ENCODE measurements around the gene NUP58. TPM values are rescaled to one million over a fixed set of nuclear protein-coding genes. Genes with fewer than 3 reads are reported as not detected.

NUP58 gene, protein sequence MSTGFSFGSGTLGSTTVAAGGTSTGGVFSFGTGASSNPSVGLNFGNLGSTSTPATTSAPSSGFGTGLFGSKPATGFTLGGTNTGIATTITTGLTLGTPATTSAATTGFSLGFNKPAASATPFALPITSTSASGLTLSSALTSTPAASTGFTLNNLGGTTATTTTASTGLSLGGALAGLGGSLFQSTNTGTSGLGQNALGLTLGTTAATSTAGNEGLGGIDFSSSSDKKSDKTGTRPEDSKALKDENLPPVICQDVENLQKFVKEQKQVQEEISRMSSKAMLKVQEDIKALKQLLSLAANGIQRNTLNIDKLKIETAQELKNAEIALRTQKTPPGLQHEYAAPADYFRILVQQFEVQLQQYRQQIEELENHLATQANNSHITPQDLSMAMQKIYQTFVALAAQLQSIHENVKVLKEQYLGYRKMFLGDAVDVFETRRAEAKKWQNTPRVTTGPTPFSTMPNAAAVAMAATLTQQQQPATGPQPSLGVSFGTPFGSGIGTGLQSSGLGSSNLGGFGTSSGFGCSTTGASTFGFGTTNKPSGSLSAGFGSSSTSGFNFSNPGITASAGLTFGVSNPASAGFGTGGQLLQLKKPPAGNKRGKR
- 54.8 and 62.9 TPM in 2 replicates for total RNA-seq (2014; rRNA removed; shearing (Covaris generic))
- polyA plus RNA-seq (2016; fragmentation: Nextera tagmentation; extraction: Ambion mirVana), result 22.5 and 22.6 TPM in 2 replicates

GRCh38 chr13:25301347-25302113, at the start of gene NUP58:
Gene NUP58, plus strand, starts transcription at chr13:25301625. Its CDS starts 149 bp downstream, at chr13:25301774.
- DNase-seq, result peak; percentile 99
- TF ChIP-seq EZH2phosphoT487 (IDR thresholded peaks at IDR 0.05; ENCODE audit: insufficient read depth, low read depth), result no peak
- TF ChIP-seq EZH2 (IDR thresholded peaks at IDR 0.05; ENCODE audit: insufficient read depth, poor library complexity, severe bottlenecking), result no peak

DNA sequence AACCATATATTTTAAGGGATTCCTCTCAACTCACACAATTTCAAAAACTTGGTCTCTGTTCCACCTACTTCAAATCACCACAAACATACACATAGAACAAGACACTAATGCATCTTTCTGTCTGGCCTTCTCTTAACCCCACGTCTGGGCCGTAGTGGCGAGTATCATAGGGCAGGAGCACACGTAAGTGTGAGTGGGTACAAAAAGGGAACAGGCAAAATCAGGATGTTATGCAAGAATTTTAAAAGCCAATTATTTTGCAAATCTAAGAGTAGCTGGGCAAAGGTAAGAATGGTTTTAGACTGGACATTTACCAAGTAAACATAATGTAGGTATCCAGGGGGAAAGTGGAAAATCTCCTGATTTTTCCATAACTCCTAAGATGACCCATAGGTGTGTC, 49.2 kb upstream of the NUP58 start:
- H2AFZ ChIP-seq, result no peak overlapping the region
- no peaks in the 10 kb centered on the region for H3K9me2 ChIP-seq (ENCODE audit: insufficient read depth)
- no peaks in the 10 kb centered on the region for H3K79me2 ChIP-seq (ENCODE audit: insufficient read depth)
- no peaks in the 10 kb centered on the region for H4K20me1 ChIP-seq (ENCODE audit: insufficient read depth)
- in situ Hi-C loops (cut with MboI), result no loop called here
- H3K4me1 ChIP-seq (ENCODE audit: insufficient read depth), result peaks cover 17% of the 10 kb centered on the region
- no peaks in the 10 kb centered on the region for H3K27me3 ChIP-seq (replicated peaks; ENCODE audit: insufficient read depth)
- 97 to 98% methylated on average over 4 of the region's 4 CpGs for WGBS, 2 experiments (ENCODE audit: low coverage in 1 of 2, low lambda C conversion rate in 2 of 2, missing lambda C conversion rate in 2 of 2)
- peaks cover 22% of the 10 kb centered on the region; the same call in 1 of the 2 replicates for H3F3A ChIP-seq (ENCODE audit: insufficient read depth)
- no peak for DNase-seq
- TF ChIP-seq EZH2phosphoT487 (IDR thresholded peaks at IDR 0.05; ENCODE audit: insufficient read depth, low read depth) (no peak), EZH2 (IDR thresholded peaks at IDR 0.05; ENCODE audit: insufficient read depth, poor library complexity, severe bottlenecking) (no peak)
- H3K36me3 ChIP-seq (ENCODE audit: low read depth), result peaks cover 37% of the 10 kb centered on the region
- H3K27ac ChIP-seq, result no peak overlapping the region
- no peak overlapping the region for H3K9ac ChIP-seq
- H3K4me3 ChIP-seq, result no peak overlapping the region
- no peaks in the 10 kb centered on the region for H3K9me3 ChIP-seq (ENCODE audit: low read depth)
- H3K4me2 ChIP-seq (ENCODE audit: unreplicated experiment), result no peak overlapping the region

More at GRCh38 chr13:25301347-25302113, at the start of gene NUP58:
- H3K27ac ChIP-seq, result peak within 1 kb of the TSS; percentile 92
- H3K9ac ChIP-seq, result peak within 1 kb of the TSS; percentile 94
- 0 out of 2 replicates have a peak, but pooled peaks cover 9% of the 10 kb centered on the region for H3K36me3 ChIP-seq (ENCODE audit: low read depth)
- 0 out of 2 replicates have a peak, but pooled peaks cover 3% of the 10 kb centered on the region for H3K27me3 ChIP-seq (replicated peaks; ENCODE audit: insufficient read depth)
- no peaks in the 10 kb centered on the region; the same call in 1 of the 2 replicates for H4K20me1 ChIP-seq (ENCODE audit: insufficient read depth)
- H3K4me1 ChIP-seq (ENCODE audit: insufficient read depth), result peaks cover 6% of the 10 kb centered on the region
- peaks cover 8% of the 10 kb centered on the region for H3F3A ChIP-seq (ENCODE audit: insufficient read depth)
- in situ Hi-C loops (cut with MboI), result no loop called here
- H3K4me2 ChIP-seq (ENCODE audit: unreplicated experiment), result peak within 1 kb of the TSS; percentile 94
- H3K9me2 ChIP-seq (ENCODE audit: insufficient read depth), result no peaks in the 10 kb centered on the region
- 1% methylated on average over 63 to 64 of the region's 64 CpGs for WGBS, 2 experiments (ENCODE audit: low coverage in 1 of 2, low lambda C conversion rate in 2 of 2, missing lambda C conversion rate in 2 of 2)
- H3K4me3 ChIP-seq, result peak within 1 kb of the TSS; percentile 99
- no peaks in the 10 kb centered on the region for H3K9me3 ChIP-seq (ENCODE audit: low read depth)
- peaks cover 49% of the 10 kb centered on the region for H3K79me2 ChIP-seq (ENCODE audit: insufficient read depth)
- H2AFZ ChIP-seq, result peak within 1 kb of the TSS; percentile 99

DNA sequence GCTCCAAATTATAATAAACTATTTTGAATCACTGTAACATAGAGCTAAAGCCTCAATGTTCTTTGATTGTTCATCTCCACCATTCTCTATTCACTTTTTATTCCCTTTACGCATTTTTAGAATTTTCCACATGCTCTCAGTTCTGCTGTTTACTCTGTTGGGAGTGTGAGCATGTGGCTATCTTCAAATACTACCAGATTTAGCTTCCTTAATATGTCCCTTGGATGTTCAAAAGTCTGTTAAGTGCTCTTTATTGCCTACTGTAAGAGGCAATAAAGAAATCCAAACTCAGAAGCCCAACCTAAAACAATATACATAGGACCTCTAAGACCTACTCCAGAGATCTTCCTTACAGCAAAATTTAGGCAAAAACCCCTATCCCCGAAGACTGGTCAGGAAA, 48.7 kb upstream of the NUP58 start:
- Histone ChIP-seq H3K9me3 (ENCODE audit: low read depth) (no peaks in the 10 kb centered on the region), H3F3A (ENCODE audit: insufficient read depth) (peaks cover 22% of the 10 kb centered on the region; the same call in 1 of the 2 replicates), H3K79me2 (ENCODE audit: insufficient read depth) (no peaks in the 10 kb centered on the region), H2AFZ (no peak overlapping the region), H3K4me1 (ENCODE audit: insufficient read depth) (peaks cover 17% of the 10 kb centered on the region), H3K9ac (no peak overlapping the region), H3K36me3 (ENCODE audit: low read depth) (peaks cover 37% of the 10 kb centered on the region), H4K20me1 (ENCODE audit: insufficient read depth) (no peaks in the 10 kb centered on the region), H3K4me2 (ENCODE audit: unreplicated experiment) (no peak overlapping the region), H3K27me3 (replicated peaks; ENCODE audit: insufficient read depth) (no peaks in the 10 kb centered on the region), H3K4me3 (no peak overlapping the region), H3K27ac (no peak overlapping the region), H3K9me2 (ENCODE audit: insufficient read depth) (no peaks in the 10 kb centered on the region)
- TF ChIP-seq EZH2 (IDR thresholded peaks at IDR 0.05; ENCODE audit: insufficient read depth, poor library complexity, severe bottlenecking) (no peak), EZH2phosphoT487 (IDR thresholded peaks at IDR 0.05; ENCODE audit: insufficient read depth, low read depth) (no peak)
- in situ Hi-C loops (cut with MboI), result no loop called here
- WGBS, 2 experiments (ENCODE audit: low coverage in 1 of 2, low lambda C conversion rate in 2 of 2, missing lambda C conversion rate in 2 of 2), result 94 to 96% methylated on average over 2 of the region's 2 CpGs
- no peak for DNase-seq

GRCh38 chr13:25253702-25254101, 47.7 kb upstream of the NUP58 start:
- H3K27ac ChIP-seq, result peak overlapping the region; percentile 67
- no peaks in the 10 kb centered on the region for H3K27me3 ChIP-seq (replicated peaks; ENCODE audit: insufficient read depth)
- WGBS, 2 experiments (ENCODE audit: low coverage in 1 of 2, low lambda C conversion rate in 2 of 2, missing lambda C conversion rate in 2 of 2), result 31 to 37% methylated on average over 2 of the region's 2 CpGs
- in situ Hi-C loops (cut with MboI), result no loop called here
- no peaks in the 10 kb centered on the region for H3K9me3 ChIP-seq (ENCODE audit: low read depth)
- H3K36me3 ChIP-seq (ENCODE audit: low read depth), result peaks cover 32% of the 10 kb centered on the region
- no peaks in the 10 kb centered on the region for H3K9me2 ChIP-seq (ENCODE audit: insufficient read depth)
- peak overlapping the region; percentile 24 for H3K4me3 ChIP-seq
- no peak overlapping the region; the same call in 1 of the 2 replicates for H2AFZ ChIP-seq
- DNase-seq, result peak; percentile 70
- peak overlapping the region; percentile 58 for H3K4me2 ChIP-seq (ENCODE audit: unreplicated experiment)
- TF ChIP-seq EZH2 (IDR thresholded peaks at IDR 0.05; ENCODE audit: insufficient read depth, poor library complexity, severe bottlenecking), result no peak
- no peak for TF ChIP-seq EZH2phosphoT487 (IDR thresholded peaks at IDR 0.05; ENCODE audit: insufficient read depth, low read depth)
- peaks cover 22% of the 10 kb centered on the region; the same call in 1 of the 2 replicates for H3F3A ChIP-seq (ENCODE audit: insufficient read depth)
- no peaks in the 10 kb centered on the region for H4K20me1 ChIP-seq (ENCODE audit: insufficient read depth)
- H3K9ac ChIP-seq, result peak overlapping the region; percentile 21
- no peaks in the 10 kb centered on the region for H3K79me2 ChIP-seq (ENCODE audit: insufficient read depth)
- peaks cover 17% of the 10 kb centered on the region for H3K4me1 ChIP-seq (ENCODE audit: insufficient read depth)
